H1 (cell line): Measurements from ENCODE around the gene PIK3CG. TPM values are rescaled to one million over a fixed set of nuclear protein-coding genes. Genes with fewer than 3 reads are reported as not detected.

ENCODE experiments used
- CTCF ChIA-PET: fragments of 300-600 bp; sonication (Branson Sonifier 250); formaldehyde crosslinking; loops from one replicate; lab custom pipeline; 2021; ENCODE audit not compliant: partially characterized antibody; lab: Charles Lee
- POLR2A ChIA-PET: fragments of 300-600 bp; sonication (Branson Sonifier 250); formaldehyde crosslinking; loops from one replicate; lab custom pipeline; 2021; ENCODE audit warnings: inconsistent platforms; ENCODE audit not compliant: partially characterized antibody; lab: Charles Lee
- DNase-seq, 2 experiments: peaks; one replicate each; pipeline versions ENCODE4 v3.0.0 to v3.0.0-alpha.2; 2010 to 2022; ENCODE audit warnings: low spot score in 2 of 2, low read depth in 1 of 2, mixed read lengths in 1 of 2
- FAIRE-seq: peaks from 2 replicates; lab custom pipeline; 2011; peaks lifted over from hg19 to GRCh38; lab: Jason Lieb, UNC
- H2AFZ ChIP-seq: 2 replicates; pipeline ENCODE4 v1.8.1; 2012; ENCODE audit warnings: low read length, inconsistent platforms
- H2AK5ac ChIP-seq: 2 replicates; pipeline ENCODE4 v1.6.1; 2013; ENCODE audit warnings: low read depth, low read length
- H2BK120ac ChIP-seq: replicated peaks from 2 replicates; pipeline ENCODE3; 2013; ENCODE audit warnings: low read depth, low read length, inconsistent platforms
- H2BK12ac ChIP-seq: 2 replicates; pipeline ENCODE4 v1.6.1; 2013; ENCODE audit warnings: low read depth, low read length
- H2BK15ac ChIP-seq: 2 replicates; pipeline ENCODE4 v1.6.1; 2013; ENCODE audit warnings: low read length
- H2BK20ac ChIP-seq: 2 replicates; pipeline ENCODE4 v1.6.1; 2013; ENCODE audit warnings: low read length
- H2BK5ac ChIP-seq: 2 replicates; pipeline ENCODE4 v1.6.1; 2013; ENCODE audit warnings: low read depth, low read length
- H3K14ac ChIP-seq: 2 replicates; pipeline ENCODE4 v1.6.1; 2013; ENCODE audit warnings: inconsistent platforms; ENCODE audit not compliant: insufficient read length
- H3K18ac ChIP-seq: 2 replicates; pipeline ENCODE4 v1.6.1; 2013; ENCODE audit warnings: low read length; ENCODE audit errors: extremely low read depth
- H3K23ac ChIP-seq: 2 replicates; pipeline ENCODE4 v1.6.1; 2013; ENCODE audit warnings: inconsistent platforms; ENCODE audit not compliant: insufficient read length
- H3K23me2 ChIP-seq: 2 replicates; pipeline ENCODE4 v1.6.1; 2013; ENCODE audit warnings: low read depth, low read length
- H3K27ac ChIP-seq: 2 replicates; pipeline ENCODE4 v1.6.1; 2011; ENCODE audit warnings: low read depth, low read length, inconsistent platforms
- H3K27me3 ChIP-seq, 4 experiments: replicated peaks in 1 of 4; 1 replicate in 1 of 4; 2 replicates in 3 of 4; pipeline versions ENCODE4 v1.6.1 to v1.8.1; 2011 to 2013; ENCODE audit warnings: low read length in 3 of 4, mild to moderate bottlenecking in 3 of 4, inconsistent platforms in 2 of 4, mixed read lengths in 2 of 4, moderate library complexity in 1 of 4; ENCODE audit not compliant: control insufficient read depth in 3 of 4, insufficient read depth in 3 of 4; ENCODE audit errors: extremely low read depth in 1 of 4
- H3K36me3 ChIP-seq, 4 experiments: 2 replicates each; pipeline versions ENCODE4 v1.6.1 to v1.8.1; 2011 to 2013; ENCODE audit warnings: mild to moderate bottlenecking in 4 of 4, low read length in 3 of 4, moderate library complexity in 2 of 4, control low read depth in 1 of 4, inconsistent platforms in 1 of 4; ENCODE audit not compliant: insufficient read depth in 4 of 4, control insufficient read depth in 2 of 4
- H3K4ac ChIP-seq: replicated peaks from 2 replicates; pipeline ENCODE3; 2013; ENCODE audit warnings: low read length, low read depth, mixed read lengths, inconsistent platforms; ENCODE audit not compliant: insufficient read length
- H3K4me1 ChIP-seq, 4 experiments: replicated peaks in 1 of 4; 1 replicate in 1 of 4; 2 replicates in 3 of 4; pipeline versions ENCODE4 v1.6.1 to v1.8.1; 2011 to 2013; ENCODE audit warnings: low read length in 3 of 4, inconsistent platforms in 2 of 4, mixed read lengths in 1 of 4; ENCODE audit not compliant: insufficient read depth in 4 of 4, control insufficient read depth in 3 of 4
- H3K4me2 ChIP-seq, 2 experiments: 2 replicates each; pipeline versions ENCODE4 v1.6.1 to v1.8.1; 2011 to 2013; ENCODE audit warnings: low read depth in 2 of 2, low read length in 2 of 2, control low read depth in 1 of 2, inconsistent platforms in 1 of 2, mild to moderate bottlenecking in 1 of 2; ENCODE audit not compliant: insufficient read depth in 1 of 2
- H3K4me3 ChIP-seq, 4 experiments: fragments of 200-600, 300-600 bp in 1 of 4; sonication (generic), shearing (Covaris generic), sonication (Bioruptor Twin) in 1 of 4; 2 replicates each; pipeline versions ENCODE4 v1.5.1 to v1.8.1; 2011 to 2016; ENCODE audit warnings: low read length in 4 of 4, low read depth in 3 of 4, control low read depth in 2 of 4, inconsistent platforms in 2 of 4, mild to moderate bottlenecking in 2 of 4, mixed read lengths in 1 of 4, moderate library complexity in 1 of 4; ENCODE audit not compliant: insufficient read depth in 2 of 4; ENCODE audit errors: extremely low read depth in 1 of 4
- H3K56ac ChIP-seq: replicated peaks from 2 replicates; pipeline ENCODE3; 2013; ENCODE audit warnings: low read depth, mild to moderate bottlenecking, mixed read lengths, low read length, inconsistent platforms; ENCODE audit not compliant: insufficient read length
- H3K79me1 ChIP-seq: 2 replicates; pipeline ENCODE4 v1.6.1; 2013; ENCODE audit warnings: low read depth, low read length, control low read depth
- H3K79me2 ChIP-seq, 2 experiments: 2 replicates each; pipeline versions ENCODE4 v1.6.1 to v1.8.1; 2012 to 2013; ENCODE audit warnings: low read length in 2 of 2, mild to moderate bottlenecking in 2 of 2, inconsistent platforms in 1 of 2; ENCODE audit not compliant: insufficient read depth in 2 of 2, control insufficient read depth in 1 of 2
- H3K9ac ChIP-seq, 4 experiments: replicated peaks in 1 of 4; 1 replicate in 1 of 4; 2 replicates in 3 of 4; pipeline versions ENCODE4 v1.6.1 to v1.8.1; 2011 to 2013; ENCODE audit warnings: low read depth in 3 of 4, low read length in 3 of 4, control low read depth in 2 of 4, mild to moderate bottlenecking in 2 of 4, moderate library complexity in 2 of 4, inconsistent platforms in 1 of 4; ENCODE audit errors: extremely low read depth in 1 of 4
- H3K9me3 ChIP-seq, 2 experiments: 2 replicates each; pipeline versions ENCODE4 v1.6.1 to v1.8.1; 2012 to 2013; ENCODE audit warnings: mild to moderate bottlenecking in 2 of 2, moderate library complexity in 2 of 2, control low read depth in 1 of 2, inconsistent platforms in 1 of 2, low read depth in 1 of 2, low read length in 1 of 2, mixed read lengths in 1 of 2; ENCODE audit not compliant: insufficient read depth in 2 of 2
- H4K20me1 ChIP-seq, 2 experiments: replicated peaks in 1 of 2; 2 replicates each; pipeline versions ENCODE3 to v1.8.1; 2011 to 2013; ENCODE audit warnings: inconsistent platforms in 2 of 2, low read length in 2 of 2, mild to moderate bottlenecking in 1 of 2; ENCODE audit not compliant: insufficient read depth in 2 of 2, control insufficient read depth in 1 of 2
- H4K5ac ChIP-seq: 2 replicates; pipeline ENCODE4 v1.6.1; 2013; ENCODE audit warnings: low read length, low read depth, mixed read lengths, inconsistent platforms; ENCODE audit not compliant: insufficient read length
- H4K8ac ChIP-seq: 2 replicates; pipeline ENCODE4 v1.8.0; 2013; ENCODE audit warnings: mild to moderate bottlenecking, moderate library complexity, low read length, inconsistent platforms; ENCODE audit not compliant: insufficient read depth; ENCODE audit errors: extremely low read depth
- H4K91ac ChIP-seq: replicated peaks from 2 replicates; pipeline ENCODE3; 2013; ENCODE audit warnings: low read length, mixed read lengths, inconsistent platforms; ENCODE audit not compliant: insufficient read length
- BCL11A ChIP-seq, 2 experiments: IDR thresholded peaks; one replicate each; pipeline ENCODE4 v1.6.1; 2011; ENCODE audit warnings: low read depth in 2 of 2, low read length in 2 of 2, mild to moderate bottlenecking in 2 of 2
- CBX8 ChIP-seq: fragments of 300-800, 300-1000 bp; sonication (generic); IDR thresholded peaks from 2 replicates; pipeline ENCODE4 v1.7.1; 2016; ENCODE audit warnings: low read depth, low read length, borderline replicate concordance
- CHD2 ChIP-seq: IDR thresholded peaks from 2 replicates; pipeline ENCODE4 v1.6.1; 2012; ENCODE audit warnings: low read length, improper control_type of control experiment
- SP4 ChIP-seq: IDR thresholded peaks from 2 replicates; pipeline ENCODE4 v1.6.1; 2012; ENCODE audit warnings: low read length, inconsistent platforms
- SRF ChIP-seq: IDR thresholded peaks from 2 replicates; pipeline ENCODE4 v1.6.1; 2011; ENCODE audit warnings: mild to moderate bottlenecking, low read depth, low read length, moderate library complexity
- TAF1 ChIP-seq: IDR thresholded peaks from 2 replicates; pipeline ENCODE4 v1.6.1; 2011; ENCODE audit warnings: mild to moderate bottlenecking, low read depth, low read length
- WGBS, 2 experiments: shearing (Covaris generic) in 1 of 2; methylation state at CpG; one replicate each; pipeline versions ENCODE4 v1.1.6 to v1.1.7; 2013 to 2015; ENCODE audit warnings: low lambda C conversion rate in 2 of 2, mixed read lengths in 2 of 2, inconsistent platforms in 1 of 2, low coverage in 1 of 2, missing lambda C conversion rate in 1 of 2; ENCODE audit not compliant: insufficient replicate concordance in 2 of 2, insufficient coverage in 1 of 2, insufficient read length in 1 of 2; ENCODE audit errors: extremely low coverage in 1 of 2, missing lambda C conversion rate in 1 of 2; 5-methylcytosine and 5-hydroxymethylcytosine counted together
- polyA plus RNA-seq, 7 experiments: library from polyadenylated mRNA; depleted of rRNA in 3 of 7; stranded (reverse) in 5 of 7; unstranded in 2 of 7; fragments of >200 nt in 5 of 7; fragments of 200-250 nt in 2 of 7; gene quantifications; 1 replicate in 5 of 7; 2 replicates in 1 of 7; 4 replicates in 1 of 7; pipeline versions ENCODE4 v1.2.1 to v1.2.3, GENCODE V29; 2011 to 2013; ENCODE audit warnings: missing spikeins in 2 of 7, mixed read lengths in 2 of 7
- total RNA-seq: library from RNA; stranded (reverse); fragmentation: NEBNext Ultra II Directional; extraction: Animal tissue kit (Norgen Biotek cat#: 25700); gene quantifications from 2 replicates; pipeline ENCODE4 v1.2.1, GENCODE V29; 2021

The PIK3CG gene
- total and polyA plus RNA-seq, 2 of the 8 experiments (the other 6 are each of a cell fraction or from before 2014, with no cell fraction given) = not detected

DNA sequence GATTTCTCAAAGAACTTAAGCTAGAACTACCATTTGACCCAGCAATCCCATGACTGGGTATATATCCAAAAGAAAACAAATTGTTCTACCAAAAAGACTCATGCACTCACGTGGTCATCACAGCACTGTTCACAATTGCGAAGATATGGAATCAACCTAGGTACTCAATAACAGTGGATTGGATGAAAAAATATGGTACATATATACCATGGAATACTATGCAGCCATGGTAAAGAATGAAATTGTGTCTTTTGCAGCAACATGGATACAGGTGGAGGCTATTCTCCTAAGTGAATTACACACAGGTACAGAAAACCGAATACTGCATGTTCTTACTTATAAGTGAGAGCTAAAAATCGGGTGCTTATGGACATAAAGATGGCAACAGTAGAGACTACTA is 61.8 kb downstream of the PIK3CG start:
- WGBS, 2 experiments = 81% methylated on average over 4 of the region's 4 CpGs; no CpG with 5 or more reads in 1 of the 2 experiments
- Histone ChIP-seq H2BK20ac (no peak overlapping the region), H3K4ac (no peak overlapping the region), H3K9ac (no peak overlapping the region), H3K79me2 (no peaks in the 10 kb centered on the region), H2AFZ (no peak overlapping the region), H4K91ac (no peak overlapping the region), H3K4me3 (no peak overlapping the region), H2BK12ac (no peak overlapping the region), H3K56ac (no peak overlapping the region), H3K9me3 (no peaks in the 10 kb centered on the region), H3K79me1 (no peaks in the 10 kb centered on the region), H4K8ac (no peak overlapping the region), H2AK5ac (no peak overlapping the region), H3K23me2 (no peaks in the 10 kb centered on the region), H4K5ac (no peak overlapping the region), H3K36me3 (no peaks in the 10 kb centered on the region), H3K27ac (no peak overlapping the region), H2BK120ac (no peak overlapping the region), H3K18ac (no peak overlapping the region), H3K27me3 (no peaks in the 10 kb centered on the region), H3K4me2 (no peak overlapping the region), H2BK15ac (no peak overlapping the region), H4K20me1 (no peaks in the 10 kb centered on the region), H3K14ac (no peak overlapping the region), H2BK5ac (no peak overlapping the region), H3K23ac (no peak overlapping the region), H3K4me1 (no peaks in the 10 kb centered on the region)
- DNase-seq (no peak), FAIRE-seq (no peak)
- POLR2A ChIA-PET = interaction anchor here (1.4 kb wide), 1 partner anchor 11 kb away, joined by 3 read pairs; no protein-coding TSS in a partner anchor
- TF ChIP-seq TAF1 (no peak), CHD2 (no peak), CBX8 (no peak), SRF (no peak), SP4 (no peak), BCL11A (IDR thresholded peaks at IDR 0.05; ENCODE audit: low read depth in 2 of 2, low read length in 2 of 2) (no peak)
- CTCF ChIA-PET = interaction anchor here (1.2 to 1.5 kb wide), 2 partner anchors 22 to 223 kb away, joined by 3 to 5 read pairs; no protein-coding TSS in a partner anchor
